ENCODE results near the gene ADORA2A. TPM values are rescaled to one million over a fixed set of nuclear protein-coding genes. Genes with fewer than 3 reads are reported as not detected.

The ADORA2A gene
- total RNA-seq, 6 experiments from 2014 or later: 2.0 to 7.7 (median 3.6) TPM

- H3K36me3 ChIP-seq: peaks cover 0 to 1% (median 0%) of the 10 kb centered on the region in 4 donors
- ATAC-seq (peak in 2 of 4 donors; percentile 20 to 30), DNase-seq (no peak)
- no peaks in the 10 kb centered on the region for H3K9me3 ChIP-seq
- TF ChIP-seq CTCF (IDR thresholded peaks at IDR 0.05) (no peak), POLR2A (IDR thresholded peaks at IDR 0.05) (no peak)
- intact Hi-C loops (cut with DNase I): no loop called here
- H3K4me3 ChIP-seq: no peak overlapping the region
- 76% methylated on average over 6 of the region's 7 CpGs for WGBS (ENCODE audit: insufficient coverage, low coverage, low lambda C conversion rate, missing lambda C conversion rate)
- H3K27me3 ChIP-seq: no peaks in the 10 kb centered on the region
- H3K27ac ChIP-seq: peak overlapping the region in 2 of 3 donors; percentile 13 to 32
- no peaks in the 10 kb centered on the region for H3K4me1 ChIP-seq
Observed at GRCh38 chr22:24390576-24390975, 36.8 kb upstream of the ADORA2A start.

- no peak for DNase-seq
- no peak for TF ChIP-seq CTCF (IDR thresholded peaks at IDR 0.05)
- peak in 1 of 4 donors; percentile 34 for ATAC-seq
- Histone ChIP-seq H3K27me3 (no peaks in the 10 kb centered on the region), H3K9me3 (no peaks in the 10 kb centered on the region), H3K36me3 (peaks cover 0 to 13% (median 1%) of the 10 kb centered on the region in 4 donors), H3K27ac (peak overlapping the region in 1 of 3 donors; percentile 58), H3K4me3 (no peak overlapping the region), H3K4me1 (peaks cover 0 to under 1% (median 0%) of the 10 kb centered on the region in 4 donors)
- intact Hi-C loops (cut with DNase I): no loop called here
- WGBS (ENCODE audit: insufficient coverage, low coverage, low lambda C conversion rate, missing lambda C conversion rate): 57% methylated on average over 3 of the region's 3 CpGs
Observed at GRCh38 chr22:24391836-24392217, 35.6 kb upstream of the ADORA2A start.

- 94% methylated on average over 2 of the region's 4 CpGs for WGBS (ENCODE audit: insufficient coverage, low coverage, low lambda C conversion rate, missing lambda C conversion rate)
- TF ChIP-seq CTCF (IDR thresholded peaks at IDR 0.05) (no peak), POLR2A (IDR thresholded peaks at IDR 0.05) (no peak)
- H3K4me3 ChIP-seq: no peak overlapping the region
- H3K36me3 ChIP-seq: peaks cover 0 to 18% (median 3%) of the 10 kb centered on the region in 4 donors
- ATAC-seq: no peak
- intact Hi-C loops (cut with DNase I): no loop called here
- H3K27me3 ChIP-seq: no peaks in the 10 kb centered on the region
- DNase-seq: no peak
- no peaks in the 10 kb centered on the region for H3K9me3 ChIP-seq
- peak overlapping the region in 1 of 3 donors; percentile 7 for H3K27ac ChIP-seq
- H3K4me1 ChIP-seq: peaks cover 0 to 5% (median 0%) of the 10 kb centered on the region in 4 donors
Observed at GRCh38 chr22:24392218-24392931, 35.0 kb upstream of the ADORA2A start.

GRCh38 chr22:24393012-24393559 lies 34.3 kb upstream of the ADORA2A start:
- H3K4me1 ChIP-seq: peaks cover 0 to 5% (median 0%) of the 10 kb centered on the region in 4 donors
- TF ChIP-seq POLR2A (IDR thresholded peaks at IDR 0.05): no peak
- intact Hi-C loops (cut with DNase I): no loop called here

GRCh38 chr22:24393848-24394247 lies 33.6 kb upstream of the ADORA2A start:
- TF ChIP-seq POLR2A (IDR thresholded peaks at IDR 0.05): no peak
- no peak for TF ChIP-seq CTCF (IDR thresholded peaks at IDR 0.05)
- Histone ChIP-seq H3K4me1 (peaks cover 0 to 5% (median 0%) of the 10 kb centered on the region in 4 donors), H3K4me3 (no peak overlapping the region), H3K27ac (no peak overlapping the region), H3K27me3 (no peaks in the 10 kb centered on the region), H3K36me3 (peaks cover 0 to 18% (median 3%) of the 10 kb centered on the region in 4 donors), H3K9me3 (no peaks in the 10 kb centered on the region)
- WGBS (ENCODE audit: insufficient coverage, low coverage, low lambda C conversion rate, missing lambda C conversion rate): 88% methylated on average over 3 of the region's 3 CpGs
- DNase-seq: no peak
- no peak for ATAC-seq
- intact Hi-C loops (cut with DNase I): no loop called here

More at GRCh38 chr22:24393012-24393559, 34.3 kb upstream of the ADORA2A start:
- H3K4me3 ChIP-seq: no peak overlapping the region
- no peak overlapping the region for H3K27ac ChIP-seq
- H3K9me3 ChIP-seq: no peaks in the 10 kb centered on the region
- DNase-seq (no peak), ATAC-seq (no peak)
- WGBS (ENCODE audit: insufficient coverage, low coverage, low lambda C conversion rate, missing lambda C conversion rate): 93% methylated on average over 2 of the region's 2 CpGs
- peaks cover 0 to 18% (median 3%) of the 10 kb centered on the region in 4 donors for H3K36me3 ChIP-seq
- no peaks in the 10 kb centered on the region for H3K27me3 ChIP-seq
